ENCODE data around the gene SYCP2.

The SYCP2 gene

DNA sequence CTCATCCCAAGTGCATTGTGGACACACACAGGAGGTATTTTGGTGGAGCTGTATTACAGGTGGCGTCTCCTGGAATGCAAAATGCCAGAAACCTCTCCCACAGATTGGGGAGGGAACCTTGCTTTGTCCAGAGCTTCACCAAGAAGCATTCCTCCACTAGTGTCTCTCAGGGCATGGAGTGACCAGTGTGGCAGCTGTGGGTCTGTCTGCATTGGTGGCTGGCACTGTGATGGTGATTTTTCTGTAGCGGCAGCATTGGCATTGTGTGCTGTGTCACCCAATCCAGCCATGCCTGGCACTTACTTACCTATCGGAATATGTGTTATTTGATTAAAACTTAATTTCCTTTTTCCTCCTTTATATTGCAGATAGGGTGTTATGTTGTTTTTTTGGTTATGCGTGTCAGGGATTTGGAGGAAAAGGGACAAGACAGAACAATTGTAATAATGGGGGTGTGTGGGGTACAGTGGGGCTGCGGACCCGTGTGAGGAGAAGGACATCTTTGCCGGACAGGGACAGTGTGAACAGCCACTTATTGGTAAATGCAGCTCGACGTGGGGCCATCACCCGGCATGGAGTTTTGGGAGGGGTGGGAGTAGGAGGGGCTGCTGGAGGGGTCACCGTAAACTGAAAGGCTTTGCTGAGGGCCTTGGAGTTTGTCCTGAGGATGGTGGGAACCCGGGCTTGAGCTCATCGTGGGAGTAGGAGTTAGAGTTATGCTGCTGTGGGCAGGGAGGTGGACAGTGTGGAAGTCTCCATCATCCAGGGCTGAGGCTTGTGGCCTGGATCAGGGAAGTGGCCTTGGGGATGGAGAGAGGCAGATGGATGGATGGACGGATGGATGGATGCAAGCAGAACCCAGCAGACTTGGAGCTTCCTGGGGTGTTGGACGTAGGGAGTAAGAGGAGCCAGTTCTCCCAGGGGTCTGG is 105.0 kb downstream of the SYCP2 start:
- DNase-seq (ENCODE audit: low read depth, low spot score), result no peak
- H3K4me3 ChIP-seq (ENCODE audit: low read length), result no peak overlapping the region

DNA sequence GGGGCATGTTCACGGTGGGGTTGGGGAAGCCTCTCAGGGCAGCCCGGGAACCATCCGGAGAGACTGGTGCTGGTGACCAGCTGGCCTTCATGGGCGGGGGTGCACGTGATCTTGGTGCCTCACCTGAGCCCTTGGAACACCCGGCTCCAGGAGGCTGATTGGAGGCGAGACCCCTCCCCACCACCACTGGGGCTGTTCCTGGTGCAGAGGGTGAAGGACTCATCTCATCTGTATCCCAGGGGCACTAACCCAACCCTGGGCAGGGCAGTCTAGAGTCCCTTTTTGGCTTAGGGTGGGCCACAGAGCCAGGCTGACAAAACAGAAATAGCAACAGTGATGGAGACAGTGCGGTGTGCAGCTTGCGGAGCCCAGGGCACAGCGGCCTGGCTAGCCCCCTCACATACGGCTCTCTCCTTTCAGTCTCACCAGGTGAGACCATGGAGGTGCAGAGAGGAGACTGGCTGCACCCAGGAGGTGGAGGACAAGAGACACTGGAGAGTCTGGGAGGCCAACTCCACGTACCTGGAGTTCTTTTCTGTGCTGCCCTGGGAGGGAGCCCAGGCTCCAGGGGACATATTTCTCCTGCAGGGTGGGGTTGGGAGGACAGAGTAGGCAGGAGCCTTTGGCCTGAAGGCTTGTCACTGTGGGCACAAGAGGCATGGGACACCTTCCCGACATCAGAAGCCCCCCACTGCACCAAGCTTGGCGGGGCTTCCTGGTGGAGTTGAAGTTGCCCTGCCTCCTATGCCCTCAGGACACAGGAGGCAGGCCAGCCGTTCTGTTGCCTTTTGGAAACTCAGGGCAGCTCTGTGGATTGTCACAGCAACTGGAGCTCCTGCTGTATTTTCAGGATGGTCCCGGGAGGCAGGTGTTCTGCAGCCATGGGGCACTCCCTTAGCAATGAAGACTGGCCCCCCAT is 106.0 kb downstream of the SYCP2 start:
- DNase-seq (ENCODE audit: low read depth, low spot score), result no peak
- H3K4me3 ChIP-seq (ENCODE audit: low read length), result no peak overlapping the region

- H3K4me3 ChIP-seq (ENCODE audit: low read length), result no peak overlapping the region
- no peak for DNase-seq (ENCODE audit: low read depth, low spot score)
Measured at GRCh38 chr20:59825944-59826759, 107.3 kb downstream of the SYCP2 start.

- DNase-seq (ENCODE audit: low read depth, low spot score), result no peak
- no peak overlapping the region for H3K4me3 ChIP-seq (ENCODE audit: low read length)
Measured at GRCh38 chr20:59825563-59825920, 107.9 kb downstream of the SYCP2 start.

- DNase-seq (ENCODE audit: low read depth, low spot score), result no peak
- H3K4me3 ChIP-seq (ENCODE audit: low read length), result no peak overlapping the region
Measured at GRCh38 chr20:59824711-59825562, 108.5 kb downstream of the SYCP2 start.

- H3K4me3 ChIP-seq (ENCODE audit: low read length), result no peak overlapping the region
- DNase-seq (ENCODE audit: low read depth, low spot score), result no peak
Measured at GRCh38 chr20:59823491-59824259, 109.8 kb downstream of the SYCP2 start.

GRCh38 chr20:59823030-59823423 is 110.4 kb downstream of the SYCP2 start:
- H3K4me3 ChIP-seq (ENCODE audit: low read length), result no peak overlapping the region
- DNase-seq (ENCODE audit: low read depth, low spot score), result no peak

GRCh38 chr20:59822291-59823029 is 111.0 kb downstream of the SYCP2 start:
- no peak overlapping the region for H3K4me3 ChIP-seq (ENCODE audit: low read length)
- no peak for DNase-seq (ENCODE audit: low read depth, low spot score)

GRCh38 chr20:59821788-59822187 is 111.6 kb downstream of the SYCP2 start:
- H3K4me3 ChIP-seq (ENCODE audit: low read length), result no peak overlapping the region
- no peak for DNase-seq (ENCODE audit: low read depth, low spot score)

GRCh38 chr20:59821201-59821600 is 112.2 kb downstream of the SYCP2 start:
- no peak overlapping the region for H3K4me3 ChIP-seq (ENCODE audit: low read length)

GRCh38 chr20:59820204-59821041 is 113.0 kb downstream of the SYCP2 start:
- H3K4me3 ChIP-seq (ENCODE audit: low read length), result no peak overlapping the region
- DNase-seq (ENCODE audit: low read depth, low spot score), result no peak

More at GRCh38 chr20:59821201-59821600, 112.2 kb downstream of the SYCP2 start:
- no peak for DNase-seq (ENCODE audit: low read depth, low spot score)

DNA sequence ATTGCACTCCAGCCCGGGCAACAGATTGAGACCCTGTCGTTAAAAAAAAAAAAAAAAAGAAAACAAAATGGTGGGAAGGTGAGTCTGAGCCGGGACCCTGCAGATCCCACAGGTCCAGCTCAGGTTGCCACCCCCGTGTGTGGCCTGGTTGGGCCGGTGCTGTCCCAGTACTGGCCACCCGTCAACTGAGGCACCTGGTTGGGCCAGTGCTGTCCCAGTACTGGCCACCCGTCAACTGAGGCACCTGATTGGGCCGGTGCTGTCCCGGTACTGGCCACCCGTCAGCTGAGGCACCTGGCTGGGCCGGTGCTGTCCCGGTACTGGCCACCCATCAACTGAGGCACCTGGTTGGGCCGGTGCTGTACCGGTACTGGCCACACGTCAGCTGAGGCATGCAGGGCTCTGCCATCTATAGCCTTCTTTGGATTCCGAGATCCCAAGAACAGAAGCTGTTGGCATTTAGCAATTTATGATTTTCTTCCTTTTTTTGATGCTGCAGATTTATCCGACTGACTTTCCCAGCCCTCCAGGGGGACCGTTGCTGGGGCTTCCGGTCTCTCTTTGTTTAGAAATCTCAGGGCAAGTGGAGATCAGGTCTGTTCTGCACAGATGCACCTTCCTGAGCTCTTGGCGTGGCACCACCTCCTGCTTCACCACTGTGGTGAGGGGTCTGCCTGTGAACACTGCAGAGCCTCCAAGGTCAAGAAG is 113.8 kb downstream of the SYCP2 start:
- H3K4me3 ChIP-seq (ENCODE audit: low read length), result no peak overlapping the region
- no peak for DNase-seq (ENCODE audit: low read depth, low spot score)

GRCh38 chr20:59818911-59819310 is 114.5 kb downstream of the SYCP2 start:
- H3K4me3 ChIP-seq (ENCODE audit: low read length), result no peak overlapping the region
- no peak for DNase-seq (ENCODE audit: low read depth, low spot score)

- no peak overlapping the region for H3K4me3 ChIP-seq (ENCODE audit: low read length)
- DNase-seq (ENCODE audit: low read depth, low spot score), result no peak
Measured at GRCh38 chr20:59817846-59818615, 115.4 kb downstream of the SYCP2 start.

DNA sequence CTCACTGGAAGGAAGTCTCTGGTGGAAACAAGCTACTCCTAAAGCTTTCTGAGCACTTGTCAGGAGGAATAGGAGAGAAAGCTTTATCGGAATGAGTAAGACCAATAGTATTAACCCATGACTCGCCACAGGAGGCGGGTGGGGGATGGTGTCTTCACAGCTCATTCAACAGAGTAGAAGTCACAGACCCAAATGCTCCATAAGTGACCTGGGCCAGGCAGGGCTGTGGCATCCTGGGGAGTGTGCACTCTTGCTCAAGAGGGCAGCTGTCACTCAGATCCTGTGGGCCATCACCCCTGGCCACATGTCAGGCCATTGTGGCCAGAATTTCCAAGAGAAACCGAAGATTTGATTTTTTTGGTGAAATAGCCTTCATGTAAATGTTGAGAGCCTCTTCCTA is 116.0 kb downstream of the SYCP2 start:
- no peak for DNase-seq (ENCODE audit: low read depth, low spot score)
- H3K4me3 ChIP-seq (ENCODE audit: low read length), result no peak overlapping the region
